Stimulated activated CD8-positive, alpha-beta memory T cell treated with anti-CD3 and anti-CD28 coated beads, Interleukin-7, amount 100 ng/mL, for 4 hours (primary cell): Measurements from ENCODE around the gene FER1L5.

Source experiments
- DNase-seq, 2 donors: peaks; one replicate each; pipeline ENCODE4 v3.0.0-alpha.2; 2020; ENCODE audit warnings: low read depth in 2 of 2

FER1L5 gene

DNA sequence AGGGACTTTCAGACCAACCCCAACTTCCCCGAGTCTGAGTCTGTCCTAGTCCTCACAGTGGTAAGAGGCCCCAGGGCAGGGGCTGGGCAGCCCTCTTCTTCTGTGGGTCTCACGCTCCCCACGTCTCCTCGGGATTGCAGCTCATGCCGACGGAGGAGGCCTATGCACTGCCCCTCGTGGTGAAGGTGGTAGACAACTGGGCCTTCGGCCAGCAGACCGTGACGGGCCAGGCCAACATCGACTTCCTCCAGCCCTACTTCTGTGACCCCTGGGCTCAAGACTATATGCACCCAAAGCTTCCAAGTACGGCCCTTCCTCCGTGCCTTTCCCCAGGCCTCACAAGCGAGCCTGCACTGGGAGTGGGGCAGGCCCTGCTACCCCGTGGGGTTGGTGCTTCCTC lies 53.0 kb downstream of the FER1L5 start:
- DNase-seq: no peak

DNA sequence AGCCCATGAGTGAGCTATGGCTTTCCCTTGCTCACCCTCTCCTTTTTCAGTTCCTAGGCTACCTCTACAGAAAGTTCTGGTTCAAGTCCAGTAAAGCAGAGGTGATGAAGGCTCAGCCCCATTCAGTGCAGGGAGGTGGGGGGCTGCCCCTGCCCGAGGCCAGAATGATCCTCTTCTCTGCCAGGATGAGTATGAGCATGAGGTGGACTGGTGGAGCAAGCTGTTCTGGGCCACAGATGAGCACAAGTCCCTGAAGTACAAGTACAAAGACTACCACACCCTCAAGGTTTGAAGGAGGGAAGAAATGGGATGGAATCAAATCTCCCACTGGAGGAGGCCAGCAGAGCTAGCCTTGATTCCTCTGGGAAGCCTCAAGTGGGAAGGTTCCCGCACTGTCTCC lies 54.9 kb downstream of the FER1L5 start:
- DNase-seq: no peak

DNA sequence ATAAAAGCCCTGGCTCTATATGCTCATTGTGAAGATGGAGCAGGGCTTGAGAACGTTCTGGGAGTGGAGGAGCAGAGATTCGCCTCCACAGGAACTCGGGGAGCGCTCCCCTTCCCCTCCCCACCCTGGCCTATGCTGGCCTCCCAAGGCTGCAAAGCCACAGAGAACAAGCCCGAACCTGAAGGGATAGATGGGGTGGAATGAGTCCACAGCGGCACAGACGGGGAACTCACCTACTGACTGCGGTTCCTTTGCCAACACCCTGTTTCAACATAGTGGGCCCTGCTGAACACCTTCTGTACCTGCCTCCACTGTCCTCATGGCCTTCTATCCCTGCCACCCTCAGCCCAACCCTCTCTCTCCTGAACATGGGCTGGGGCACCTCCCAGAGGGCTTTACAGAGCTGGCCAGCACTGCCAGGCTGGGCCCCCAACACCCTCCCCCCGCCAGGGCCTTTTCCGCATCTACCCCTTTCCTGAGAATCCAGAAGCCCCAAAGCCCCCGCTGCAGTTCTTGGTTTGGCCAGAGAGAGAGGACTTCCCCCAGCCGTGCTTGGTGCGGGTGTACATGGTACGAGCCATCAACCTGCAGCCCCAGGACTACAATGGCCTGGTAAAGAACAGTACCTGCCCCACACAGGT lies 55.8 kb downstream of the FER1L5 start:
- DNase-seq: no peak

DNA sequence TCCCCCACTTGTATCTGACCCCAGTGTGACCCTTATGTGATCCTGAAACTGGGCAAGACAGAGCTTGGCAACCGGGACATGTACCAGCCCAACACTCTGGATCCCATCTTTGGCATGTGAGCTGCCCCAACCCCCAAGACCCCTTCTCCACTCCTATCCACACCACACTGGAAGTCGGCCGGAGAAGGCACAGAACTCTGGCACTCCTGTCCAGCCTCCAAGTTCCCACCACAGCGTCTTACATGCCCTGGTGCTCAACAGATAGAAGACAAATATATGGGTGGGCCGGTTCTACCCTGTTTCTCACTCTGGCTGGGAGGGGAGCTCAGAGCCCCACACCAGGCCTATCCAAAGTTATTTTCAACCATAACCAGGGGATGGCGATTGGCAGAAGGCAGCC lies 56.5 kb downstream of the FER1L5 start:
- no peak for DNase-seq

DNA sequence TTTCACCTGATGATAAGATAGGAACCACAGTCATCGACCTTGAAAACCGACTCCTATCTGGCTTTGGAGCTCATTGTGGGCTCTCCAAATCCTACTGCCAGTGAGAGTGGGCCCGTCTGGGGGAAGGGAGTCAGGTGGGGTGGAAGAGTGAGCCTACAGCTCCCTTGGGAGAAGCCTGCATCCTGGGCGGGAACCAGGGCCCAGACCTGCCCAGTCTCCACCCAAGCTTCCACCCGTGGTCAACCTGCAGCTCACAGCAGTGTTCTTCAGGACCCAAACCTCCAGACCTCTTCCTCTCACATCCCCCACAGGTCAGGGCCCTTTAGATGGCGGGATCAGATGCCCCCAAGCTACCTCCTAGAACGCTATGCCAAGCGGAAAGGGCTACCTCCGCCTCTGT lies 57.1 kb downstream of the FER1L5 start:
- DNase-seq: no peak

DNA sequence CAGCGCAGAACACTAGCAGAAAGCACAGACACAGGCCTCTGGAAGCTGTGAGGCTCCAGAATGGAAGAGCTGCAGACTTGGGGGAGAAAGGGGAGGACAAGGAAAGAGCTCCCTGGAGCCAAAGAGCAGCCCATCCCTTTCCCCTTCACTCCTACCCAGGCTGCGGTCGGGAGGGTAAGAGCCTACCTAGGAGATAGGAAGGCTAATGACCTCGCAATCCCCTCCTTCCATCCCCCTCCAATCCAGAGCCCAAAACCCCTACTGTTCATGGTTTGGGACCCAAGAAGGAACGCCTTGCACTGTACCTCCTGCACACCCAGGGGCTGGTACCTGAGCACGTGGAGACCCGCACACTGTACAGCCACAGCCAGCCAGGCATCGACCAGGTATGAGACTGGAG lies 57.5 kb downstream of the FER1L5 start:
- DNase-seq: no peak

DNA sequence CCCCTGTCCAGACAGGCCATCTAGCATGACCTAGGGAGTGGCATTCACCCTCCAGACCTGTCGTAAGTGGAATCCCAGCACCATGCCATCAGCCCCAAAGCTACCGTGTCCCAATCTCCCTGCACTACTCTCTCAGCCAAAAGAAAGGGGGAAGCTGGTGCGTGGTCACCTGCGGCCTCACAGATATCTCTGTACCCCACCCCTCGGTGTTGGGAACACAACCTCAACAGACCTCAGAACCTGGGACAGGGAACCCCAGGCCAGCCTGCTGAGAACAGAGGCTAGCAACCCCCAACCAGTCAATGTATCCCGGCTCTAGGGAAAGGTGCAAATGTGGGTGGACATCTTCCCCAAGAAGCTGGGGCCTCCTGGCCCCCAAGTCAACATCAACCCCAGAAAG lies 59.1 kb downstream of the FER1L5 start:
- DNase-seq: no peak

DNA sequence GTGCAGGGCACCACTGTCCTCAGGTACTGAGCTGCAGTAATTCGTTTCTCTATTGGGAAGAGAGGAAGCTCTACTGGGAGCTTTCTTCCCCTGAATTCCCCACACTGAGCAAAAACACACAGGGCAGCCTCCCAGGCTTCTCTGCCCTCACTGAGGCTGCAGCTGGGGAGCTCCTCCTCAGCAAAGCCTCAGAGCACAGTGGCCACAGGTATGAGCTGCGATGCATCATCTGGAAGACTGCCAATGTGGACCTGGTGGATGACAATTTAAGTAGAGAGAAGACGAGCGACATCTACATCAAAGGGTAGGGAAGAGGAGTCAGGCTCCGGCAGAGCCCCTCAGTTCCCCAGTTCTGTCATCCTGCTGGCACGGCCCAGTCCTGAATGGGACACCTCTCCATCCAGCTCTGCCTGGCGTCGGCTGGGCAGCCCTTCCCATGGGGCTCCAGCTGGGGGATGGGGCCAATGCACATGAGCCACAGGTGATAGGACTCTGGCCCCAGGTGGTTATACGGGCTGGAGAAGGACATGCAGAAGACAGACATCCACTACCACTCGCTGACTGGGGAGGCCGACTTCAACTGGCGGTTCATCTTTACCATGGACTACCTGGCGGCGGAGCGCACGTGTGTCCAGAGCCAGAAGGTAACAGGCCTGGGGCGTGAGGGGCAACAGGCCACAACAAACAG lies 59.7 kb downstream of the FER1L5 start:
- DNase-seq: no peak

DNA sequence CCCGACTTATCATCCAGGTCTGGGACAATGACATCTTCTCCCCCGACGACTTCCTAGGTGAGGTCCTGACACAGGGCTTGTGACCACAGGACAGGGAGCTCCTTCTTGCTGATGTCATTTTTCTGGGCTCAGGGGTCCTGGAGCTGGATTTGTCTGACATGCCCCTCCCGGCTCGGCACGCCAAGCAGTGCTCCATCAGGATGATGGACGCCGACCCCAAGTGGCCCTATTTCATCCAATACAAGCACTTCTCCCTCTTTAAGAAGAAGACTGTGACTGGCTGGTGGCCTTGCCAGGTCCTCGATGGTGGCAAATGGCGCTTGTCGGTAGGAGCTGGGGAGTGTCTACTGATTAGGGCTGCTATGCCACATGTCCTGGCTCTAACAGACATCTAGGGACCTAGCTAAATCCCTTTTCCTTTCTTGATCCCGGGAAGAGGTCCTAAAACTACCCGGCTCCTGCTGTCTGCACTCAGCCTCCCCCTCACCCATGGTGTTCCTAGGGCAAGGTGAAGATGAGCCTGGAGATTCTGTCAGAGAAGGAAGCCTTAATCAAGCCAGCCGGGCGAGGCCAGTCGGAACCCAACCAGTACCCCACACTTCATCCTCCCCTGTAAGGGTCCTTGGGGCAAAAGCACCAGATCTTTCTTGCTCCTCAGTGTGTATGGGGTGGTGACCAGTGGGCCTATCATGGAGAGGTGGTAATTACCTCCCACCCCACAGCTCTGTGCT lies 60.6 kb downstream of the FER1L5 start:
- no peak for DNase-seq

DNA sequence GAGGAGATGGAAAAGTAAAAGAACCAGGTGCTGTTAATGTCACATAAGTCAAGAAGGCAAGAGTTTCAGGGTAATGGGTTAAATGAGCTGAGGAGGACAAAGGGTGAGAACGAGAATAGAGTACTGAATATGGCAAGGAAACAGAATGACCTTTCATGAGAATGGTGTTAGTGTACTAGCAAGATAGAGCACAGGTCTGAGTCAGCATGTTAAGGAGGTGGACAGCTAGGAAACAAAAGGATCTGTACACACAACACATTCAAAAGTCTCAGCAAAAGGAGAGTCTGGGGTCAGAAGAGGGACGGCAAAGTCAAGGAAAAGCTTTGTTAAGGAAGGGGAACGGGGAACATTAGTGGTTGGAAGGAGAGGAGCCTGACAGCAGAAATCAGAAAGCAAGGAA lies 68.4 kb downstream of the FER1L5 start:
- DNase-seq: no peak

DNA sequence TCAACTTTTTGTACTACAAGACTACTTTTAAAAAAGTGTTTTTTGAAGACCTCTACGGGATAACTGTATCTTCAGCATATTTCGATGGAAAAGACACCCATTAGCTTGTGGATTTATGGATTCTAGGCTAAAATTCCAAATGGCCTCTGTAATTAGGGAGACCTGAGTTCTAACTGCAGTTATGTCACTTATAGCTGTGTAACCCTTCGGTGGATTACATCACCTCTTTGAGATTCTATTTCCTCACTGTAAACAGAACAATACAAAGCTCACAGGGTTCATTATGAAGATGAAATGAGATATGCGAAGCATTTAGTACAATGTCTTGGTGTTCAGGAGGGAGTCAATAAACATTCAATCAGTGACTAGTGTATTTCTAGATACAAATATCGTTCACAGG lies 73.1 kb downstream of the FER1L5 start:
- no peak for DNase-seq

DNA sequence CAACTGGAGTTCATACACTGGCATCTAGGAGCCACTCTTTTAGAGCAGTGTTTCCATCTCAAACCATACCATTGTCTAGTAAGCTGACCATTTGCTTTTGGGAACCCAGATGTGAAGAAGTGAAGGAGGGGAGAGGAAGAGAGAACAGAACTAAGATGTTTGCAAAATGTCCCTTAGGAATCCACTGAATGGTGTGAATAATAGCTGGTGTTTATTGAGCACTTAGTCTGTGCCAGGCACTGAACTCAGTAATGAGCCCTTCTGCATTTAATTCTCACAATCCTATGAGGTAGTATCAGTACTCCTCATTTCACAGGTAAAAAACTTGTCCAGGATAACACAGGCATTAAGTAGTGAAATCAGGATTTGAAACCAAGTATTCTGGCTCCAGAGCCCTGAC lies 73.8 kb downstream of the FER1L5 start:
- DNase-seq: no peak

DNA sequence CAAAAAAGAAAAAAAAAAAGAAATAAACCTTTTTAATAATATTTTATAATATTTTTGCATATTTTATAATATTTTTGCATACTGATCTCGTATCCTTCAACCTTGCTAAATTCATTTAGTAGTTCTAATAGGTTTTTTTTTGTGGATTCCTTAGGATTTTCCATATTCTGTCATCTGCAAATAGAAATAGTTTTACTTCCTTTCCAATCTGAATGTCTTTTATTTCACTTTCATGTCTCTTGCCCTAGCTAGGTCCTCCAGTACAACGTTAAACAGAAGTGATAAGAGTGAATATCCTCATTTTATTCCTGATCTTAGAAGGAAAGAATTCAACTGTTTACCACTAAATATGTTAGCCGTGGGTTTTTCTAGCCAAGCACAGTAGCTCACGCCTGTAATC lies 83.6 kb downstream of the FER1L5 start:
- DNase-seq: no peak

DNA sequence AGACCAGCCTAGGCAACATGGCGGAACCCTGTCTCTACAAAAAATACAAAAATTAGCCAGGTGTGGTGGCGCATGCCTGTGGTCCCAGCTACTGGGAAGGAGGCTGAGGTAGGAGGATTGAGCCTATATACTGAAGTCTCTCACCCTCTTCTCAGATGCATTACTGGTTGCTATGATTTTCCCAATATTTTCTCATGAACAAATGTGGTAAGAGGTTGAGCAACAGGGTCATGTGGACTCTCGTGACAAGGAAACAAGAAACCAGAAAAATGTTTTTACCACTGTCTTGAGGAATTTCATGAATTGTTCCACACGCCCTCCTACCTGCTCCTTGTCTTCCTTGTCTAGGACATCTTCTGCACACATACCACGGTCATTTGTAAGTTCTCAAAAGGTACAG lies 84.9 kb downstream of the FER1L5 start:
- no peak for DNase-seq

DNA sequence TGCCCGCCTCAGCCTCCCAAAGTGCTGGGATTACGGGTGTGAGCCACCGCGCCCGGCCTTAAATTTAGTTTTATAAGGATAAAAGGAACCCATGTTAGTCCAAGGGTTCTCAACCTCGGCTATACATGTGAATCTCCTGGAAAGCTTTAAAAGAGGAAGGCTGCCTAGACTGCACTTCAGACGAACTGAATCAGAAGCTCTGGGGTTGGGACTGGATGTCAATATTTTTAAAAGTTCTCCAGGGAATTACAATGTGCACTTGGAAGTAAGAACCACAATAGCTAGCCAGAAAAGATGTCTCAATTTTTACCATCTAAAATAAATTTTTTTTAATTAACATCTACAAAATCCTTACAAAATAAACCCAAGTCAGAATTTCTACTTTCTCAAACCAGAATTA lies 87.2 kb downstream of the FER1L5 start:
- DNase-seq: no peak

DNA sequence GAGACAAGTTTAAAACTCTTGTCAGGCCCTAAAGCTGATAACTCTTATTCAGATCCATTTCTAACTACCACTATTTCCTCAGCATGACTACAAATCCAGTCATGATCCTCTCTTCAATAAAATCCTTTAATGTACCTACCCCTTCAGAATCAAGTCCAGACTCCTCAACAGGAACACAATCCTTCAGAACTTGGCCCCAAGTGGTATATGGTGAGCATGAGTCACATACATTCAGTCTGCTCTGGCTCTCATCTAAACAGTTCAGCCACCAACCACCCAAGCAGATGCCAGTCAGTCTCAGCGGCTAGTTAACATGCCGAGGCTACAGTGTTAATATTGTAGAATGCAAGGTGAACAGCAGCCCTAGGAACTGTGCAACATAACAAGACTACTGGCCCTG lies 87.6 kb downstream of the FER1L5 start:
- no peak for DNase-seq

DNA sequence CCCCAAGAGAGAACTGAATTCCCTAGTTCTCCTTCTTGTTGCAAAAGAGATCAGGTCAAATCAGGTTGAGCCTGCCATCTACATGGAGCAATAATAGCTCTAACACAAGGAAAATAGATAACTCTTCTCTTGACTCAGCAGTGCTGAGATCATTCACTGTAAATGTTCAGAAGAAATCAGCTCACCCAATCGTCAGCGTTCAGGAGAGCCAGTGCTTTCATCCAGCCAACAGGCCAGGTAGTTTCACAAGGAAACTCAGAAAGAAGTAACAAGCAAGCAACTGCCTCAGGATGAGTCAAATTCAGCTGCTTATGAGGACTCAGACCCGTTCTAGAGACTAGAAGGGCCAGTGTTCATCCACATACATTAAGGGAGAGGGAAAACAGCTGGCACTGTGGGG lies 91.4 kb downstream of the FER1L5 start:
- no peak for DNase-seq

DNA sequence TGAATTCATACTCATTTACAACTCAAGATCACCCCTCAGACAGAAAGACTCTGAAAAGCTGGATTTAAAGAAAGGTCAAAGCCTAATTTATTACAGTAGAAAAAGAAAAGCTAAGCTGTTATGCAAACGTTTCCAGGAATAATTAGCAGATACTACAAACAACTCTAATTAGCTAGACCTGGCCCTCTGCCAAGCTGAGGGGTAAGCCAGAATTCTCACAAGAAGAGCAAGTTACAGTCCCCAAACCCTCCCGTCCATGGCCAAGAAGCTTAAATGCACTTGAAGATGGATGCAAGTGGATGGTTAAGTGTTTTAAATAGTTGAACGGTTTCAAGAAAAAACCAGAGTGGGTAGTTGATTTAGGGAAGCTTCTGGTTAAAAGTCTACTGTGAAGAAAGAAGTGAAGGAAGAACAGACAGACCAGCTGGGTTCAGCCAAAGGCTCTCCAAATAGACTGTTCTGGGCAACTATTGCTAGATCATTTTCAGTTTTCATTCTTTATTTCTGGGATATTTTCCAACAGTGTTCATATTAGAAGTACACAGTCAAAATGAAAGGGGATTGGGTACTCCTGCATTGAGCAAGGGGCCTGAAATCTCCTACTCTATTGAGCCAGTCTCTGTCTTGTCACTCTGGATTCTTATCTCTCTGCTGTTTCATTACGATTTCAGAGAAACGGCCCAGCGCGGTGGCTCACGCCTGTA lies 92.5 kb downstream of the FER1L5 start:
- DNase-seq: no peak

DNA sequence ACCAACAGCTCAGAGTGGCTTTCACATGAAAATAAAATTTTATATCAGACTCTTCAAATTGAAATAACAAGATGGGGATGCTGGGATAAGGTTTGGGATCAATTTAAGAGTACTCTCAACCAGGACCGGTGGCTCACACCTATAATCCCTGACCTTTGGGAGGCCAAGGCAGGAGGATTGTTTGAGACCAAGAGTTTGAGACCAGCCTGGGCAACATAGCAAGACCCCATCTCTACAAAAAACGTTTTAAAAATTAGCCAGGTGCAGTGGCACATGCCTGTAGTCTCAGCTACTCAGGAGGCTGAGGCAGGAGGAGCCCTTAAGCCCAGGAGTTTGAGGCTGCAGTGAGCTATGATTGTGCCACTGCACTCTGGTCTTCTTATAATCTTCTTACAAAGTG lies 94.7 kb downstream of the FER1L5 start:
- DNase-seq: no peak

DNA sequence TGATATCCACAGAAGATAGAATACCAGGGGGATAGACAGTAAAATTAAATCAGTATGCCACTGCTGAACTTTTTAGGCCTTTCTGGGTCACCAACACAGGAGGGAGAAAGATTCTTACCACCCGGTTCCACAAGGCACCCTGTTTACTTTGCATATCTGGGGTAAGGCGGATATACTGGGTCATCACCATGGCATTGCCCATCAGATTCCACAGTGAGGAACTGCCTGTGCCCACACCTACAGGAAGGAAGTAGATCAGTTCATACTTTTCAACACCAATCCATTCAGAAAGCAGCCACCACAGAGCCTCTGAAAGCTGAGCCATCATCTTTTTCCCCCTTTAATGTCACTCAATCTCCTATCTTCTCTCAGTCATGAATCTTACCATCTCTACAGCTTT lies 95.3 kb downstream of the FER1L5 start:
- DNase-seq: no peak

DNA sequence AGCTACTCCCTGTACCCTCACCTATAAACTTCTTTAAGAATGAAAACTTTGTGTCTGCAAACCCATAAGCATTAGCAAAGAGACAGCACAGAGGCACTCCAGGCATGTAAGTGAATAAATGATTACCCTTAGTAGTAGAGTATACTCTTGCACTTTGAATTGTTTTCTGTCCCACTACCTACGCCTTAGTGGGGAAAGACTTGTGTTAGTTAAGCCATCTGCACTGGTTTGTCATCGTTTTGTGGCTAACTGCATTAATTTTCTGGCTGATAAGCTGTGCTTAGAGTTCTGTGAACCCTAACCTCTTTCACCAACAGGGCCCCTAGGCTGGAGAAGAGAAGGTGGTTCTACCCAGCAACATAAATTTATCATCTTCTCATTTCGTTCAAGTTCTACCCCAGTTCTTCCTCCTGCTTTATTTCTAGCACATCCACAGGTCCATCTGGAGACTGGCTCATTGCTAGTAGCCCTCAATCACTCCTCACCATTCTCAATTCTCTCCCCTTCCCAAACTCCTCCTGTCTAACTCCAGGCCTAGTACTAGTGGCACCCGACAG lies 96.6 kb downstream of the FER1L5 start:
- DNase-seq: no peak
